ENCODE measurements around the gene PDGFA. TPM values are rescaled to one million over a fixed set of nuclear protein-coding genes. Genes with fewer than 3 reads are reported as not detected.
A peak's percentile ranks its signal among the peaks of the same experiment; 100 is the strongest.

PDGFA gene
- total RNA-seq, 2 donors from 2014 or later: 10.0 to 16.0 TPM

DNA sequence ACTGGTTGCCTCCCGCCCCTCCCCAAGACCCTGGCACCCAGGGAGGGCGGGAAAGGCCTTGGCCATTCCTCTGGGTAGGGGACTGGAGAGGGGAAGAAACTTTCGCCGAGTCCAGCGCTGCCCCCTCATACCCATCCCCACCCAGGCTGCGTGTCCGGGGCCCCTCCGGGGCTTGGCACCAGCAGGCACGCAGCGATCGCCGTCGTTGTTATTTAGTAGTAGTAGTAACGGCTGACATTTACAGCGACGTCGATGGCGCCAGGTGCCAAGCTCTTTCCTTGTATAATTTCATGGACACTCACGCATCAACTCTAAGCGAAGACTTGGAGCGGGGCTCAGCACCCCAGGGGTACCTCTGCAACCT, 3.3 kb upstream of the PDGFA start:
- DNase-seq: no peak
- no peak for ATAC-seq (replicated peaks in 1 of 2)
- H3K27ac Mint-ChIP-seq: no peak overlapping the region
- H3K36me3 Mint-ChIP-seq (ENCODE audit: insufficient read depth in 2 of 2): no peaks in the 10 kb centered on the region
- H3K4me3 Mint-ChIP-seq: peak overlapping the region in 1 of 2 donors; percentile 49
- no peaks in the 10 kb centered on the region for H3K9me3 Mint-ChIP-seq
- peaks cover 19% of the 10 kb centered on the region for H3K27me3 Mint-ChIP-seq (ENCODE audit: low read depth)
- peaks cover 2% of the 10 kb centered on the region for H3K4me1 Mint-ChIP-seq (ENCODE audit: low read depth)

GRCh38 chr7:522071-522950, 2.7 kb upstream of the PDGFA start:
- peaks cover 19% of the 10 kb centered on the region for H3K27me3 Mint-ChIP-seq (ENCODE audit: low read depth)
- no peak for ATAC-seq (replicated peaks in 1 of 2)
- peak overlapping the region; percentile 65 to 69 for H3K4me3 Mint-ChIP-seq

GRCh38 chr7:521221-522070, 1.8 kb upstream of the PDGFA start:
- H3K4me1 Mint-ChIP-seq (ENCODE audit: low read depth): peaks cover 5% of the 10 kb centered on the region
- no peak for ATAC-seq (replicated peaks in 1 of 2)
- H3K9me3 Mint-ChIP-seq: no peaks in the 10 kb centered on the region
- H3K27me3 Mint-ChIP-seq (ENCODE audit: low read depth): peaks cover 19% of the 10 kb centered on the region
- peak overlapping the region; percentile 36 to 61 for H3K4me3 Mint-ChIP-seq
- H3K36me3 Mint-ChIP-seq (ENCODE audit: insufficient read depth in 2 of 2): no peaks in the 10 kb centered on the region
- no peak overlapping the region for H3K27ac Mint-ChIP-seq
- DNase-seq: no peak

More at GRCh38 chr7:522071-522950, 2.7 kb upstream of the PDGFA start:
- no peaks in the 10 kb centered on the region for H3K9me3 Mint-ChIP-seq
- H3K4me1 Mint-ChIP-seq (ENCODE audit: low read depth): peaks cover 5% of the 10 kb centered on the region
- H3K27ac Mint-ChIP-seq: no peak overlapping the region
- peak in 1 of 2 donors; percentile 16 for DNase-seq
- H3K36me3 Mint-ChIP-seq (ENCODE audit: insufficient read depth in 2 of 2): no peaks in the 10 kb centered on the region

- no peak overlapping the region for H3K27ac Mint-ChIP-seq
- H3K4me3 Mint-ChIP-seq: peak overlapping the region; percentile 36 to 61
- no peaks in the 10 kb centered on the region for H3K36me3 Mint-ChIP-seq (ENCODE audit: insufficient read depth in 2 of 2)
- DNase-seq (no peak), ATAC-seq (replicated peaks in 1 of 2) (no peak)
- H3K27me3 Mint-ChIP-seq (ENCODE audit: low read depth): peaks cover 19% of the 10 kb centered on the region
- peaks cover 5% of the 10 kb centered on the region for H3K4me1 Mint-ChIP-seq (ENCODE audit: low read depth)
- no peaks in the 10 kb centered on the region for H3K9me3 Mint-ChIP-seq
Observed at GRCh38 chr7:520503-521161, 986 bp upstream of the PDGFA start.

- Mint-ChIP-seq H3K4me3 (peak overlapping the region; percentile 85 to 90), H3K4me1 (ENCODE audit: low read depth) (peaks cover 9% of the 10 kb centered on the region), H3K36me3 (ENCODE audit: insufficient read depth in 2 of 2) (no peaks in the 10 kb centered on the region), H3K27me3 (ENCODE audit: low read depth) (peaks cover 12% of the 10 kb centered on the region), H3K9me3 (no peaks in the 10 kb centered on the region), H3K27ac (no peak overlapping the region)
- ATAC-seq (replicated peaks in 1 of 2) (peak; percentile 59), DNase-seq (peak; percentile 58 to 59)
Observed at GRCh38 chr7:518630-519483, 789 bp downstream of the PDGFA start.

- no peaks in the 10 kb centered on the region for H3K36me3 Mint-ChIP-seq (ENCODE audit: insufficient read depth in 2 of 2)
- H3K27ac Mint-ChIP-seq: no peak overlapping the region
- peaks cover 14% of the 10 kb centered on the region for H3K4me1 Mint-ChIP-seq (ENCODE audit: low read depth)
- no peaks in the 10 kb centered on the region for H3K9me3 Mint-ChIP-seq
- H3K27me3 Mint-ChIP-seq (ENCODE audit: low read depth): peaks cover 15% of the 10 kb centered on the region
- no peak for ATAC-seq (replicated peaks in 1 of 2)
- peak; percentile 31 to 43 for DNase-seq
- peak overlapping the region; percentile 85 to 90 for H3K4me3 Mint-ChIP-seq
Observed at GRCh38 chr7:517774-518629, 1.6 kb downstream of the PDGFA start.

GRCh38 chr7:516606-517456, 2.8 kb downstream of the PDGFA start:
- ATAC-seq (replicated peaks in 1 of 2): peak; percentile 7 to 14
- Mint-ChIP-seq H3K27ac (no peak overlapping the region), H3K36me3 (ENCODE audit: insufficient read depth in 2 of 2) (no peaks in the 10 kb centered on the region), H3K9me3 (no peaks in the 10 kb centered on the region), H3K4me3 (peak overlapping the region; percentile 47 to 69), H3K4me1 (ENCODE audit: low read depth) (peaks cover 14% of the 10 kb centered on the region), H3K27me3 (ENCODE audit: low read depth) (peaks cover 15% of the 10 kb centered on the region)
- peak; percentile 38 to 39 for DNase-seq

DNA sequence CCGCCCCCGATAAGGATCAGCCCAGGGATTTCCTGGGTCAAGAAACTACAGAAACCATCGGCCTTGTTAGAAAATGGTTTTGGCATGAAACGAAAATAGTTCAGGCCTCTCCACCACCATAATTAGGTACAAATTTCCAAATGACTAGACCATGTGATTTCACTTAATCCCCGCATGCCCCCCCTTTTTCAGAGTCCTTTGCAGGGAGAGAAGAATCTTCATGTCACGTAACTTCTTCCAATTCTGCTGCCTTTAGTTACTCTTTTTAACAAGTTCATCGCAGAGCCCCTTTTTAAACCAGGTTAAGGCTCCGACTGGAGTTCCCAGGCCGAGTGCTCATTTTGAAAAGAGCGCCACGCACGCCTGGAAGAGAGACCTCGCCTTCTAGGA, 3.4 kb downstream of the PDGFA start:
- Mint-ChIP-seq H3K4me1 (ENCODE audit: low read depth) (peaks cover 14% of the 10 kb centered on the region), H3K27me3 (ENCODE audit: low read depth) (peaks cover 12% of the 10 kb centered on the region), H3K4me3 (peak overlapping the region in 1 of 2 donors; percentile 69), H3K36me3 (ENCODE audit: insufficient read depth in 2 of 2) (no peaks in the 10 kb centered on the region), H3K9me3 (no peaks in the 10 kb centered on the region), H3K27ac (no peak overlapping the region)
- no peak for DNase-seq
- ATAC-seq (replicated peaks in 1 of 2): no peak

- Mint-ChIP-seq H3K9me3 (no peaks in the 10 kb centered on the region), H3K27me3 (ENCODE audit: low read depth) (peaks cover 8% of the 10 kb centered on the region), H3K4me1 (ENCODE audit: low read depth) (peaks cover 14% of the 10 kb centered on the region), H3K27ac (no peak overlapping the region), H3K36me3 (ENCODE audit: insufficient read depth in 2 of 2) (no peaks in the 10 kb centered on the region), H3K4me3 (no peak overlapping the region)
- DNase-seq (no peak), ATAC-seq (replicated peaks in 1 of 2) (no peak)
Observed at GRCh38 chr7:515628-516027, 4.0 kb downstream of the PDGFA start.

GRCh38 chr7:514651-515598, 4.7 kb downstream of the PDGFA start:
- Mint-ChIP-seq H3K4me1 (ENCODE audit: low read depth) (peaks cover 14% of the 10 kb centered on the region), H3K36me3 (ENCODE audit: insufficient read depth in 2 of 2) (no peaks in the 10 kb centered on the region), H3K4me3 (no peak overlapping the region), H3K27ac (no peak overlapping the region), H3K9me3 (no peaks in the 10 kb centered on the region), H3K27me3 (ENCODE audit: low read depth) (peaks cover 8% of the 10 kb centered on the region)
- DNase-seq: no peak
- ATAC-seq (replicated peaks in 1 of 2): no peak

All from activated T-cell treated with anti-CD3 and anti-CD28 coated beads, Interleukin-2, amount 50 U/mL, for 72 hours (primary cell).